Stimulated activated CD4-positive, alpha-beta T cell treated with anti-CD3 and anti-CD28 coated beads, TNF-alpha, amount 100 ng/mL, for 48 hours (primary cell): ENCODE measurements around the gene ICA1L.

Source experiments
- DNase-seq, 3 donors: peaks; one replicate each; pipeline ENCODE4 v3.0.0-alpha.2; 2020; ENCODE audit warnings: low read depth in 3 of 3

ICA1L gene

DNA sequence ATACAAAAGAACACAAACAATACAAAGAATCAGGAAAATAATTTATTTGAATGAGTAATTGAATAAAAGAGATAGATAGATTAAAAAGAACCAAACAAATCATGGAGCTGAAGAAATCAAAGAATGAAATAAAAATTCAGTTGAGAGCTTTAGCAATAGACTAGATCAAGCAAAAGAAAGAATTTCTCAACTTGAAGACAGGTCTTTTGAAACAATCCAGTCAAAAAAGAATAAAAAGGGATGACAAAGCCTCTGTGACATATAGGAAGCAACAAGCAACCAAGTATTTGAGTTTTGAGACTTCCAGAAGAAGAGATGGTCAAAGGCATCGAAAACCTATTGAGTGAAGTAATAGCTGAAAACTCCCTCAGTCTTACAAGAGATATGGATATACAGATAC, 128.0 kb downstream of the ICA1L start:
- DNase-seq = no peak

DNA sequence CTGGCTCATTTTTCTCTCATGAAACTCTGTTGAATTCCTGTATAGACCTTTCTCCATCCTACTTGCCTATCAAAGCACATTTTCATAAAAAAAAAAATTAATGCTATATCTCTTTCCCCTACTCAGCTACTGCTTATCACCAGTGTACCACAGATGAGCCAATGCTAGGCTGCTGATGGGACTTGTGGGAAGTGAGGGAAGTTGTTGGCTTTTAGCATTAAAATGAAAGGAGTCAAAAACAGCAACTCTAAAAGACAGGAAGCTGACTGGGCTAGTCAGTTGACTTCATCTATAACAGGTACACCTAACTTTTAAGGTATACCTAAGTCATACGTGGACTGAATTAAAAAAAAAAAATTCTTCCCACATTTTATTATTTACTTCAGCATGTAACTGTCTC, 134.7 kb downstream of the ICA1L start:
- no peak for DNase-seq

DNA sequence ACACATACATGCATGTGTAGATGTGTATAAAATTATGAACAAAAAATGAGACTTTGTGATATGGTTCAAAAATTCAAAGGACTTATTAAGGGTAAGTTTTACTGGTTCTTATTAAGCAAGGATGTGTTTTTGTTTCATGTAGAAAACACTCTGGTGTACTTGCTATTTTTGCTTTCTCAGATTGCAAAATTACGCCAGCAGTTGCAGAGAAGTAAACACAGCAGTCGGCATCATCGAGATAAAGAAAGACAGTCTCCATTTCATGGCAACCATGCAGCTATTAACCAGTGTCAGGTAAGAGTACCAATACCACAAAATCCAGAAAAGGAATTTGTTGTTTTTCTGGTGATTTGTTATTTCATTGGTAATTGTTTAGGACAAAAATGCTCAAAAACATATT, 145.5 kb downstream of the ICA1L start:
- DNase-seq = no peak

DNA sequence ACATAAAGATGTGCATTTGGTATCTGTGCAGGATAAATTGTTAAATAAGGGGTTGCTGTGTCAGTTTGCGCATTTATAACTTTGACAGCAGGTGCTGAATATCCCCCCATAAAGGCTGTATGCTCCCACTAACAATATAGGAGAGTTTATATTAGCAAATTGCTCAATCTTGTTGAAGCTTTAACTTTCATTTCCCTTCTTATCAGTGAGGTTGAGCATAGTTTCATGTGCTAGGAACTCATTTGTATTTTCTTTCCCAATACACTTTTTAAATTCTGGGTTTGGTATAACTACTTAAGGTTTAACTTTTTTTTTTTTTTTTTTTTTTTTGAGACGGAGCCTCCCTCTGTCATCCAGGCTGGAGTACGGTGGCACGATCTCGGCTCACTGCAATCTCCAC, 147.8 kb downstream of the ICA1L start:
- DNase-seq = no peak
